Measurements from ENCODE around the gene MAGEB17.

Gene MAGEB17

DNA sequence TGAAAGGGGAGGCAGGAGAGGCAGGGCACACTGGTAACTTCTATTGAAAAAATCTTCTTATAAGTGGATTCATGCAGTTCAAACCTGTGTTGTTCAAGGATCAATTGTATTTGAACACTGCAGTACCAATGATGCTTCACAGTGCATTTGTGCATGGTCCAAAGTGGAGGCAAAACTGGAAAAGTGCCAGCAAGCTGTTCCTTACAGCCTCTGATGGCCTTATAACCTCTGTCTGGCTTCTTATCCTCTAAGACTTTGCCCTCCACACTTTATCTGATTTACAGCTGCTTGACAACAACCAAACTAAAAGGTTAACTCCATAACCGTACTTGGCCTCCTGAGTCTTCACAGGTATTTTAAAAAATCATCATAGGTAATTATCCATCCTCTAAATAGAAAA is 40.4 kb downstream of the MAGEB17 start:
- H3K9ac ChIP-seq (ENCODE audit: low read depth, low read length, poor library complexity, severe bottlenecking): no peak overlapping the region
- no peak overlapping the region for H3K4me2 ChIP-seq (ENCODE audit: low read depth, low read length, poor library complexity, severe bottlenecking)
- no peak for TF ChIP-seq EZH2phosphoT487 (IDR thresholded peaks at IDR 0.05; ENCODE audit: borderline replicate concordance)
- TF ChIP-seq, protein P1, sequence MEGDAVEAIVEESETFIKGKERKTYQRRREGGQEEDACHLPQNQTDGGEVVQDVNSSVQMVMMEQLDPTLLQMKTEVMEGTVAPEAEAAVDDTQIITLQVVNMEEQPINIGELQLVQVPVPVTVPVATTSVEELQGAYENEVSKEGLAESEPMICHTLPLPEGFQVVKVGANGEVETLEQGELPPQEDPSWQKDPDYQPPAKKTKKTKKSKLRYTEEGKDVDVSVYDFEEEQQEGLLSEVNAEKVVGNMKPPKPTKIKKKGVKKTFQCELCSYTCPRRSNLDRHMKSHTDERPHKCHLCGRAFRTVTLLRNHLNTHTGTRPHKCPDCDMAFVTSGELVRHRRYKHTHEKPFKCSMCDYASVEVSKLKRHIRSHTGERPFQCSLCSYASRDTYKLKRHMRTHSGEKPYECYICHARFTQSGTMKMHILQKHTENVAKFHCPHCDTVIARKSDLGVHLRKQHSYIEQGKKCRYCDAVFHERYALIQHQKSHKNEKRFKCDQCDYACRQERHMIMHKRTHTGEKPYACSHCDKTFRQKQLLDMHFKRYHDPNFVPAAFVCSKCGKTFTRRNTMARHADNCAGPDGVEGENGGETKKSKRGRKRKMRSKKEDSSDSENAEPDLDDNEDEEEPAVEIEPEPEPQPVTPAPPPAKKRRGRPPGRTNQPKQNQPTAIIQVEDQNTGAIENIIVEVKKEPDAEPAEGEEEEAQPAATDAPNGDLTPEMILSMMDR (conservative IDR thresholded peaks at IDR 0.05; ENCODE audit: low read length): no peak
- no peaks in the 10 kb centered on the region for H4K20me1 ChIP-seq (ENCODE audit: insufficient read depth, low read length, poor library complexity, severe bottlenecking)
- no peak overlapping the region for H3K4me3 ChIP-seq (ENCODE audit: low read length, poor library complexity, severe bottlenecking)
- no peaks in the 10 kb centered on the region for H3F3A ChIP-seq (ENCODE audit: low read depth)
- no peaks in the 10 kb centered on the region for H3K27me3 ChIP-seq (ENCODE audit: insufficient read depth, low read length, poor library complexity, severe bottlenecking)
- no peaks in the 10 kb centered on the region for H3K36me3 ChIP-seq (ENCODE audit: insufficient read depth, low read length)
- no peaks in the 10 kb centered on the region for H3K9me3 ChIP-seq (ENCODE audit: insufficient read depth, low read depth, low read length)
- H2AFZ ChIP-seq (ENCODE audit: low read length): no peak overlapping the region
- H3K9me2 ChIP-seq (replicated peaks; ENCODE audit: low read depth, low read length): no peaks in the 10 kb centered on the region
- H3K79me2 ChIP-seq (ENCODE audit: insufficient read depth, low read length): no peaks in the 10 kb centered on the region
- H3K4me1 ChIP-seq (ENCODE audit: insufficient read depth, low read length, poor library complexity, severe bottlenecking): no peaks in the 10 kb centered on the region

DNA sequence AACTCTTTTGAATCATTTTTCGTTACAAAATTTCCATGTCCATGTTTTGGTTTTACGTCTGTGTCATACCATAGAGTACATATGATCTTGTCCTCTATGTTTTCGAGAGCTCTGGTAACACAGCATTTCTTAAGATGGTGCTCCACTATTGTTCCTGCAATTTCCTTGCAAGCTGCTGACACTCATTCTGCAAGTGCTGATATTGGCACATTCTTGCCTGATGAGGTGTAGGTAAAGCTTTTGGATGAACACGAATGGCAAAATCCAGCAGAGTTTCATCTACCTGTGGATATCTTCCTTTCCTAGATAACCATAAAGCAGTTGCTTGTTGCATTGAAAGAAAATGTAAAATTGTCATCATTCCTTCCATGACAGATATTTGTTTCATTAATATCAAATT is 41.3 kb downstream of the MAGEB17 start:
- H3K36me3 ChIP-seq (ENCODE audit: insufficient read depth, low read length): no peaks in the 10 kb centered on the region
- no peak overlapping the region for H3K4me2 ChIP-seq (ENCODE audit: low read depth, low read length, poor library complexity, severe bottlenecking)
- H3K9me2 ChIP-seq (replicated peaks; ENCODE audit: low read depth, low read length): no peaks in the 10 kb centered on the region
- no peak overlapping the region for H3K4me3 ChIP-seq (ENCODE audit: low read length, poor library complexity, severe bottlenecking)
- H3K9me3 ChIP-seq (ENCODE audit: insufficient read depth, low read depth, low read length): no peaks in the 10 kb centered on the region
- no peak overlapping the region for H2AFZ ChIP-seq (ENCODE audit: low read length)
- H3F3A ChIP-seq (ENCODE audit: low read depth): no peaks in the 10 kb centered on the region
- no peaks in the 10 kb centered on the region for H3K79me2 ChIP-seq (ENCODE audit: insufficient read depth, low read length)
- H4K20me1 ChIP-seq (ENCODE audit: insufficient read depth, low read length, poor library complexity, severe bottlenecking): no peaks in the 10 kb centered on the region
- H3K27me3 ChIP-seq (ENCODE audit: insufficient read depth, low read length, poor library complexity, severe bottlenecking): no peaks in the 10 kb centered on the region
- TF ChIP-seq, protein P1 (conservative IDR thresholded peaks at IDR 0.05; ENCODE audit: low read length): no peak
- no peak for TF ChIP-seq EZH2phosphoT487 (IDR thresholded peaks at IDR 0.05; ENCODE audit: borderline replicate concordance)
- no peak overlapping the region for H3K9ac ChIP-seq (ENCODE audit: low read depth, low read length, poor library complexity, severe bottlenecking)
- H3K4me1 ChIP-seq (ENCODE audit: insufficient read depth, low read length, poor library complexity, severe bottlenecking): no peaks in the 10 kb centered on the region

GRCh38 chrX:16210061-16210460 is 42.8 kb downstream of the MAGEB17 start:
- H3K79me2 ChIP-seq (ENCODE audit: insufficient read depth, low read length): no peaks in the 10 kb centered on the region
- H3K9me3 ChIP-seq (ENCODE audit: insufficient read depth, low read depth, low read length): no peaks in the 10 kb centered on the region
- H3K4me1 ChIP-seq (ENCODE audit: insufficient read depth, low read length, poor library complexity, severe bottlenecking): no peaks in the 10 kb centered on the region
- no peaks in the 10 kb centered on the region for H3K27me3 ChIP-seq (ENCODE audit: insufficient read depth, low read length, poor library complexity, severe bottlenecking)
- H3K36me3 ChIP-seq (ENCODE audit: insufficient read depth, low read length): no peaks in the 10 kb centered on the region
- H3K9ac ChIP-seq (ENCODE audit: low read depth, low read length, poor library complexity, severe bottlenecking): no peak overlapping the region
- H3K4me3 ChIP-seq (ENCODE audit: low read length, poor library complexity, severe bottlenecking): no peak overlapping the region
- H2AFZ ChIP-seq (ENCODE audit: low read length): no peak overlapping the region
- H3K4me2 ChIP-seq (ENCODE audit: low read depth, low read length, poor library complexity, severe bottlenecking): no peak overlapping the region
- H3K9me2 ChIP-seq (replicated peaks; ENCODE audit: low read depth, low read length): no peaks in the 10 kb centered on the region
- TF ChIP-seq, protein P1 (conservative IDR thresholded peaks at IDR 0.05; ENCODE audit: low read length): no peak
- no peak for TF ChIP-seq EZH2phosphoT487 (IDR thresholded peaks at IDR 0.05; ENCODE audit: borderline replicate concordance)
- H4K20me1 ChIP-seq (ENCODE audit: insufficient read depth, low read length, poor library complexity, severe bottlenecking): no peaks in the 10 kb centered on the region
- no peaks in the 10 kb centered on the region for H3F3A ChIP-seq (ENCODE audit: low read depth)

Measured in Loucy (cell line).